ENCODE results near the gene HOMER2. TPM values are rescaled to one million over a fixed set of nuclear protein-coding genes. Genes with fewer than 3 reads are reported as not detected.

HOMER2 gene
- total RNA-seq, 2 donors from 2014 or later, result 2.3 to 5.8 TPM

DNA sequence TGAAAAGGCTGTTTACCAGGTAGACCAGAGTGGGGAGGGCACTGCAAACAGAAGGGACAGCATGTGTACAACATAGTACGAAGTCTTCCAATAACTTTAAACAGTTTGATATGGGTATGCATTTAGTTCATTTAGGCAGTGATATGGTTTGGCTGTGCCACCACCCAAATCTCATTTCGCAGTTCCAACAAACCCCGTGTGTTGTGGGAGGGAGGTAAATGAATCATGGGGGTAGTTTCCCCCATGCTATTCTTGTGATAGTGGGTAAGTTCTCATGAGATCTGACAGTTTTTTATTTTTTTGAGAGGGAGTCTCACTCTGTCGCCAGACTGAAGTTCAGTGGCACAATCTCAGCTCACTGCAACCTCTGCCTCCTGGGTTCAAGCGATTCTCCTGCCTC lies 25.9 kb upstream of the HOMER2 start:
- H3K27me3 Mint-ChIP-seq, result no peaks in the 10 kb centered on the region
- ATAC-seq (no peak), DNase-seq (no peak)
- H3K36me3 Mint-ChIP-seq (ENCODE audit: low read depth), result no peaks in the 10 kb centered on the region
- H3K4me1 Mint-ChIP-seq, result no peaks in the 10 kb centered on the region
- no peak overlapping the region for H3K27ac Mint-ChIP-seq
- no peaks in the 10 kb centered on the region for H3K9me3 ChIP-seq (ENCODE audit: control insufficient read depth, low read length, poor library complexity, severe bottlenecking)
- H3K4me3 Mint-ChIP-seq, result no peak overlapping the region

DNA sequence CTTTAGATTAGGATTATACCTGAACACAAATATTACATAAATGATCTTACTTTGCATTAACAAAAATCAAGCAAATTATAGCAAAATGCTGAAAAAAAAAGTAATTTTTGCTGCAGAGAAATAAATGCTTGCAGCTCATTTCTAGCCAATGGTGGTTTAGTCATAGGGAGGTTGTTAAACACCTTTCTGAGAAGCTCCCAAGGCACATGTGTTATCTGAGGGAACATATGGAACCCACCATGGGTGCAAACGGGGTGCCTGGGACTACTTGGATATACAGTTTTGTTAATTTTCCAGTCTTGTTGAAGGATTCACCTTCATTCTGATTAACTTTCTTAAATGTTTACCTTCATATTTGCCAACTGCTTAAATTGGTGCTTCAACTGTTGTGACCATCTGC lies 24.6 kb upstream of the HOMER2 start:
- no peaks in the 10 kb centered on the region for H3K27me3 Mint-ChIP-seq
- DNase-seq (no peak), ATAC-seq (no peak)
- H3K36me3 Mint-ChIP-seq (ENCODE audit: low read depth), result no peaks in the 10 kb centered on the region
- H3K27ac Mint-ChIP-seq, result no peak overlapping the region
- no peak overlapping the region for H3K4me3 Mint-ChIP-seq
- no peaks in the 10 kb centered on the region for H3K9me3 ChIP-seq (ENCODE audit: control insufficient read depth, low read length, poor library complexity, severe bottlenecking)
- H3K4me1 Mint-ChIP-seq, result no peaks in the 10 kb centered on the region

DNA sequence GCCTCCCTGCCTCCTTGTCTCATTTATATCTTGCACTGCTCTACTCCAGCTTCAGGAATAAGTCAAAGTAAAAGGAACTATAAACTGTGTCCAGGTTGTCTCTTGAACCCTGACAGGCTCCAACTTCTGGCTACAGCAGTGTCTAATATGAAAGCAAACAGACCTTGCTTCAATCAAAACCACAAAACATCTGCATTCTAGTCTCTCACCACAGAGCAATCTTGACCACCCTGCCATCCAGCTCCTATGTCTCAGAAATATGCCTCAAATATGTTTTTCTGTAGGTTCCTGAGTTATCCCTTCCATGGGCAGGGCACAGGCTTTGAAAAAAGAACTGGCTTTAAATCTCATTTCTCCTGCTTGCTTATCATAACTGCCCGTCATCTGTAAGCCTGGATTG lies 20.5 kb upstream of the HOMER2 start:
- H3K4me1 Mint-ChIP-seq, result peaks cover 3% of the 10 kb centered on the region
- no peaks in the 10 kb centered on the region for H3K36me3 Mint-ChIP-seq (ENCODE audit: low read depth)
- no peaks in the 10 kb centered on the region for H3K27me3 Mint-ChIP-seq
- H3K9me3 ChIP-seq (ENCODE audit: control insufficient read depth, low read length, poor library complexity, severe bottlenecking), result no peaks in the 10 kb centered on the region
- DNase-seq (no peak), ATAC-seq (no peak)
- no peak overlapping the region for H3K27ac Mint-ChIP-seq
- H3K4me3 Mint-ChIP-seq, result no peak overlapping the region

DNA sequence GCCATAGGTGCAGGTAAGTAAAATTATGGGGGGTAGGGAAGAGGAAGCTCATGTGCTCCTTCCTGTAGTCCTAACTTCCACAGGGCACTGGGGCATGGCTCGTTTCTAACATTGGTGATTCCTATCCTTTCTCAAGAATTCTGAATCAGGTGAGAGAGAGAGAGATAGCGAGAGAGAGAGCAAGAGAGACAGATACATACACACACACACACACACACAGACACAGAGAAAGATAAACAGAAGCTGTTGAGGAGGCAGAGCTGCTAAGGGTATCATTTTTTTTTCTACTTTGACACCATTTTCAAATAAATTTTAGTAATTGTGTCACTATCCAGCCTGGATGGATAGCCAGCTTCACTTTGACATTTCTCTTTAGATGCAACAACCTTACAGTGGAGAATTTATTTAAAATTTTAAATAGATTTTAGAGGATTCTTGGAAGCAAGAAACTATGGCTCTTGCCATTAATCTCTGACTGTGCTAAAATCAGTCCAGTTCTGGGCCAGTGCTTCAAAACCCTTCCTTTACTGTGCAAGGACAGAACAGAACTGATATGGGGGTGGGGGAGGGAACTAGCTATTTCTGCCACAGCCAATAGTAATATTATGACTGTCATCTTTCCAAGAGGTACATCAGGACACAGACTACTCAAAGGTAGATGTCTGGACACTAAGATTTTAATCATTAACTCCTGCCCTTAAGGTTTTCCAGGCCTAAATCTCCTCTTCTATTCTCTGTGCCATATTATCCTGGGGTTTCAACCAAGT lies 18.9 kb upstream of the HOMER2 start:
- no peaks in the 10 kb centered on the region for H3K36me3 Mint-ChIP-seq (ENCODE audit: low read depth)
- no peak overlapping the region for H3K4me3 Mint-ChIP-seq
- no peak overlapping the region for H3K27ac Mint-ChIP-seq
- ATAC-seq (no peak), DNase-seq (no peak)
- no peaks in the 10 kb centered on the region for H3K9me3 ChIP-seq (ENCODE audit: control insufficient read depth, low read length, poor library complexity, severe bottlenecking)
- H3K4me1 Mint-ChIP-seq, result peaks cover 5% of the 10 kb centered on the region
- H3K27me3 Mint-ChIP-seq, result no peaks in the 10 kb centered on the region

DNA sequence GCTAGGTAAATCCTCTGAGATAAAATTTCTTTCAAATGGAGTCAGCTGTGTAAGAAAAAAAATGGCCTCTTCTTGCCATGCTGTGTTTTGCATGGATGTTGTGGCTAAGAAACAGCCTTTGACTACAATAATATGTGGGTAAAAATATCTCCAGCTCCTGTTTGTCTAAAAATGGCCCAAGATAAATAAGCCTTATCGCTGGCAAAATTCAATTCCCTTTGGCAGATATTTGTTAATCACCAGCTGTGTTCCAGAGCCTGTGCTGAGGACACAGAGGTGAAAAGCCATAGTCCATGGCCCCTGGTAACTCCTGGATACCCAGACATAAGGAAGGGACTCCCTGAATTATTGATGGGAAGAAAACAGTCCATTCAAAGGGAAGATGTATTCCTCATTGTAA lies 18.2 kb upstream of the HOMER2 start:
- ATAC-seq, result no peak
- Mint-ChIP-seq H3K36me3 (ENCODE audit: low read depth) (no peaks in the 10 kb centered on the region), H3K4me3 (no peak overlapping the region), H3K4me1 (peaks cover 5% of the 10 kb centered on the region), H3K27me3 (no peaks in the 10 kb centered on the region), H3K27ac (no peak overlapping the region)
- no peaks in the 10 kb centered on the region for H3K9me3 ChIP-seq (ENCODE audit: control insufficient read depth, low read length, poor library complexity, severe bottlenecking)
- no peak for DNase-seq

DNA sequence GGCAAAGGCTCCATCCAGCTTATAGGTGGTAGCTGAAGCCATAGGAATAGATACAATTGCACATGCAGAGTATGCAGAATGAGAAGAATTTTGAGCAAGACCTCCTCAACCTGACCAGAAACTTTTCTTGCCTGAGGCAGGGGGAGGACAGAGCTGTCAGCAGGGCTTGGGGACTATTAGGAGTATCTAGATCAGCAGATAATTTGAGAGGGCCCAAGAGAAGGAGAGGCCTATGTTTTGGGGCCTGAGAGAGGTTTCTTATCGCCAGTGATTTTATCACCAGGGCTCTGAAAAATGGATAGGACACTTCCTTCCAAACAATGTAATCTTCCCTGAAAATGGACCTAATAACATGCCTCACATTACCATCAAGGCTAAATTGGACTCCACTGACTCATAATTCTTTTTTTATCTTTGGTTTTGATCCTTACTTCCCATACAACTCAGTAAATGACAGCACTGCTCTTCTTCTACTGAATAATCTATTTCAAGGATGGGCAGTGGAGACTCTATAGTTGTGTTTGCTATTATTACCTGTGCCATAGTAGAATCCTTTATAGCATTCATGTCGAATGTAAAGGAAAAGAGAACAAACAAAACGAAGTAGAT lies 17.7 kb upstream of the HOMER2 start:
- Mint-ChIP-seq H3K4me1 (peaks cover 5% of the 10 kb centered on the region), H3K27ac (no peak overlapping the region)

DNA sequence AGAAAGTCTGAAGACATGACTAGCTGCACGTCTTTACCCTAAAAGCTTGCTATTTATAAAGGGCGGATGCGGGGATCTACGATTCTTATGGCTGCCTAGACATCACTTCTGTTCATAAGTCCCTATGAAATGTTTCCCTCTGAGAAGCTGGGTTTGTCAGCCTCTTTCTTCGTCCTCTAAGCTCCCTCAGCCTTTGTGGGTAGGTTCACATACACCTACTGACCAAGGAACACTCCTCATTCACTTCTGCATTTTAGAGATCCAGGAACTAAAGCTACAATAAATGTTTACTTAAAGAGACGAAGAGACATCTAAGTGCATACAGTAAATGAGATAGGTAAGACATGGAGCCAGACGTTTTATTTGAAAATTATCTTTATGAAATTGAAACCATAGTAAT lies 16.8 kb upstream of the HOMER2 start:
- no peaks in the 10 kb centered on the region for H3K9me3 ChIP-seq (ENCODE audit: control insufficient read depth, low read length, poor library complexity, severe bottlenecking)
- ATAC-seq, result no peak
- DNase-seq, result no peak
- peaks cover 5% of the 10 kb centered on the region for H3K4me1 Mint-ChIP-seq
- H3K27ac Mint-ChIP-seq, result no peak overlapping the region
- no peaks in the 10 kb centered on the region for H3K27me3 Mint-ChIP-seq
- H3K36me3 Mint-ChIP-seq (ENCODE audit: low read depth), result no peaks in the 10 kb centered on the region
- H3K4me3 Mint-ChIP-seq, result no peak overlapping the region

More for the DNA sequence above, 17.7 kb upstream of the HOMER2 start:
- H3K4me3 Mint-ChIP-seq, result no peak overlapping the region
- DNase-seq, result no peak
- H3K9me3 ChIP-seq (ENCODE audit: control insufficient read depth, low read length, poor library complexity, severe bottlenecking), result no peaks in the 10 kb centered on the region
- ATAC-seq, result no peak
- H3K27me3 Mint-ChIP-seq, result no peaks in the 10 kb centered on the region
- no peaks in the 10 kb centered on the region for H3K36me3 Mint-ChIP-seq (ENCODE audit: low read depth)

DNA sequence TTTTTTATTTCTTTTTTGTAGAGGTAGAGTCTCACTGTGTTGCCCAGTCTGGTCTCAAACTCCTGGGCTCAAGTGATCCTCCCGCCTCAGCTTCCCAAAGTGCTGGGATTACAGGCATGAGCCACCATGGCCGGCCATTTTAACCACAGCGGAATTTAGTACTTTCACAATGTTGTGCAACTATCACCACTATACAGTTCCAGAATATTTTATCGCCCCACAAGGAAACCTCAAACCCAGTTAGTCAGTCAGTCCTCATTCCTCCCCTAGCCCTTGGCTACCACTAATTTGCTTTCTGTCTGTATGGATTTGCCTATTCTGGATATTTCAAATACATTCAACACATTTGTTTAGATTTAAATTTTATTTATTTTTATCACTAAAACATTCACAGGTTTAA lies 15.5 kb upstream of the HOMER2 start:
- Mint-ChIP-seq H3K27ac (no peak overlapping the region), H3K4me1 (peaks cover 5% of the 10 kb centered on the region), H3K27me3 (no peaks in the 10 kb centered on the region), H3K4me3 (no peak overlapping the region), H3K36me3 (ENCODE audit: low read depth) (no peaks in the 10 kb centered on the region)
- H3K9me3 ChIP-seq (ENCODE audit: control insufficient read depth, low read length, poor library complexity, severe bottlenecking), result no peaks in the 10 kb centered on the region
- DNase-seq, result no peak
- no peak for ATAC-seq

DNA sequence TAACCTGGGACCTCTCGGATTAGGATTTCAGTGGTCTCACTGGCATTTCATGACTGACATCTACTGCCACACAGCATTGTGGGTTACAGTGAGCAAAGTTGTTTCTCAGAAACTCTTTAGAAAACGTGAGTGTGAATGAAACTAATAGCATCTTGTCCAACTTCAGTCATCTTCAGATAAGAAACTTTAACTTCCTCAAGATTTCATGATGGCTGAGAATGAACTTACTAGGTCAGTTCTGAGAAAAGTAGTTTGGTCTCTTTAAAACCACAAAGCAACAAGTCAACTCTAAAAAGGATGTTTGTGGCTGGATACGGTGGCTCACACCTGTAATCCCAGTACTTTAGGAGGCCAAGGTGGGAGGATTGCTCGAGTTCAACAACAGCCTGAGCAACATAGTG lies 14.2 kb upstream of the HOMER2 start:
- no peaks in the 10 kb centered on the region for H3K9me3 ChIP-seq (ENCODE audit: control insufficient read depth, low read length, poor library complexity, severe bottlenecking)
- Mint-ChIP-seq H3K27ac (no peak overlapping the region), H3K36me3 (ENCODE audit: low read depth) (no peaks in the 10 kb centered on the region), H3K4me3 (no peak overlapping the region), H3K27me3 (no peaks in the 10 kb centered on the region), H3K4me1 (peaks cover 5% of the 10 kb centered on the region)
- ATAC-seq, result no peak
- DNase-seq, result no peak

DNA sequence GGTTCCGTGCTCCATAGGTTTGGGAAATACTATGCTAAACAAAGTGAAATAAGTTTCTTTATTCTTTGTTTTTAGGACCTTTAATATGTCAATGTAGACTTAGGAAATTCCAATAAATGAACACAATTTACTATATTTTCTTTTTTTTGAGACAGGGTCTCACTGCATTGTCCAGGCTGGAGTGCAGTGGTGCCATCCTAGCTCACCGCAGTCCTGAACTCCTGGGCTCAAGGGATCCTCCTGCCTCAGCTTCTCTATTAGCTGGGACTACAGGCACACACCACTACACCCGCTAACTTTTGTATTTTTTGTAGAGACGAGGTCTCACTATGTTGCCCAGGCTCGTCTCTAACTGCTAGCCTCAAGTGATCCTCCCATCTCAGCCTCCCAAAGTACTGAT lies 12.4 kb upstream of the HOMER2 start:
- no peak for ATAC-seq
- Mint-ChIP-seq H3K27me3 (no peaks in the 10 kb centered on the region), H3K4me1 (peaks cover 6% of the 10 kb centered on the region), H3K4me3 (no peak overlapping the region), H3K27ac (no peak overlapping the region), H3K36me3 (ENCODE audit: low read depth) (no peaks in the 10 kb centered on the region)
- no peak for DNase-seq
- no peaks in the 10 kb centered on the region for H3K9me3 ChIP-seq (ENCODE audit: control insufficient read depth, low read length, poor library complexity, severe bottlenecking)

DNA sequence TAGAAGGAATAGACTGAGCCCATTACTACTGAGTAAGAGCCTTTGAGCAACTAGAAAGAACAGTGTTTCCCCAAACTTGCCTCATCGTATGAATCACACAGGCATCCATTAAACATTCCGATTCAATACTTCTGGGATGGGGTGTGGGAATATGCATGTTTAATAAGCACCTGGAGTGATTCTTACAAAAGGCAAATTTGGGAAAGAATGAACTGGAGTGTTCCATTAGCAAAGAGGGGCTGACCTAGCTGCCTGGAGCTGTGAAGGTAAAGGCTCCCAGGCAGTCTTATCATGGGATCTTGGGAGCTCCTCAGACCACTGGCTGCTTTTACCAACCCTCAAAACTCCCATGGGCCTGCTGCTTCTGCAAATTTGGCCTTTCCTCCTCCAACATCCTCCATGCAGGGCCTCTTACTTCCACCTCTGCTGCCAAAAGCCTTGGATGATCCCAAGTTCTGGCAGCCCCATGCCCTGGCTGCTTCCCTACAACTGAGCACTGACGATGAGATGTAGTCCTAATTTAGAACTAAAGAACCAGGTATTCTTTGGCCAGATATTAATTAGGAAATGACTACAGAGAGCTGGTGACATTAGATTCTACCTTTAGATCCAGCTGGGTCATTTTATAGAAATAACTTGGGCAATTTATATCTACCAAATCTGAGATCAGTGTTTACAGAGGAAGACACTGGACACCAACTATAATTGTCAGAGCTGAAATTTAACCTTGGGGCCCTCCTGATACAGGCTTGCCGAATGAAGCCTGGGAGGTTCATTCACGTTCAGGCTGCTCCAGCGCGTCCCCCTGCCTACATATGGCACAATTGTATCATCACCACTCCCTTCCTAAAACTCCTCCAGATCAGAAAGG lies 11.2 kb upstream of the HOMER2 start:
- H3K27ac Mint-ChIP-seq, result no peak overlapping the region
- no peaks in the 10 kb centered on the region for H3K9me3 ChIP-seq (ENCODE audit: control insufficient read depth, low read length, poor library complexity, severe bottlenecking)
- peaks cover 5% of the 10 kb centered on the region for H3K4me1 Mint-ChIP-seq
- no peak for DNase-seq
- no peaks in the 10 kb centered on the region for H3K36me3 Mint-ChIP-seq (ENCODE audit: low read depth)
- no peaks in the 10 kb centered on the region for H3K27me3 Mint-ChIP-seq
- no peak overlapping the region for H3K4me3 Mint-ChIP-seq
- no peak for ATAC-seq

DNA sequence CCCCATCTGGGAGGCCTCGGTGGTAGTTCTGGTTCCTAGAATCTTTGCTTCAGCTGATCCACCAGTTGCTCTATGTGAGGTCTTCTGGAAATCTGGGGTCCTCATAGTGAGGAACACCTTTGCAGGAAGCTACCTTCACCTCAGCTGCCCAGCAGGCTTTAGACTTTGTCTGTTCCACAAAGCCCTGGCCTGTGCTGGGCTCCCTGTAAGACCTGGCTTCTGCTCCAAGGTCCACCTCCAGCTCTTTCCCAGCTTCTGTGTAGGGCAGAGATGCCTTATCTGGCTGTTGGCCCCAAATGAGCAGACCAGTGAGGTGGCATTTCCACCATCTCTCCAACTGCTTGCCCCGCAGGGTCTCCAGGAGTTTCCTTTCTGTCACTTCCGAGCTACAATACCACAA lies 8.2 kb upstream of the HOMER2 start:
- peaks cover 4% of the 10 kb centered on the region for H3K36me3 Mint-ChIP-seq (ENCODE audit: low read depth)
- H3K27me3 Mint-ChIP-seq, result no peaks in the 10 kb centered on the region
- H3K27ac Mint-ChIP-seq, result no peak overlapping the region
- no peak for DNase-seq
- ATAC-seq, result no peak
- peaks cover 5% of the 10 kb centered on the region for H3K4me1 Mint-ChIP-seq
- H3K4me3 Mint-ChIP-seq, result no peak overlapping the region
- H3K9me3 ChIP-seq (ENCODE audit: control insufficient read depth, low read length, poor library complexity, severe bottlenecking), result no peaks in the 10 kb centered on the region

DNA sequence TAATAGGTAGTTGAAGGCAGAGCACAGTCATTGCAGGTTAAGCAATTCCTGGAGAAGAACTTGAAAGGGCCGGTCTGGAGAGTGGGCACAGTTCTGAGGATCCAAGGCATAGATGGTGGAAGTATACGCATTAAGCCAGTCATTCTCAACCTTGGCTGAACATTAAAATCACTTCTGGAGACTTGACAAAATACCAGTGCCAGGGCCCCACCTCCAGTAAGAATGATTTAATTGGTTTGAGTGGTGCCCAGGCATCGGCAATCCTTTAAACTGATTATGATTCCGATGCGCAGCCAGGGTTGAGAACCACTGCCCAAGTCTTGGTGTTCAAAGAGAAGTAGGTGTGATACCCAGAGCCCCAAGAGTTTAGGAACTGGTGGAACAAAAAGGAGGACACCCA lies 6.9 kb upstream of the HOMER2 start:
- H3K9me3 ChIP-seq (ENCODE audit: control insufficient read depth, low read length, poor library complexity, severe bottlenecking), result no peaks in the 10 kb centered on the region
- Mint-ChIP-seq H3K4me3 (no peak overlapping the region), H3K27ac (no peak overlapping the region), H3K4me1 (peaks cover 5% of the 10 kb centered on the region), H3K27me3 (no peaks in the 10 kb centered on the region), H3K36me3 (ENCODE audit: low read depth) (peaks cover 4% of the 10 kb centered on the region)
- ATAC-seq (no peak), DNase-seq (no peak)

Measured in T-helper 17 cell (primary cell).